ENCODE measurements around the gene LRP1B.

DNA sequence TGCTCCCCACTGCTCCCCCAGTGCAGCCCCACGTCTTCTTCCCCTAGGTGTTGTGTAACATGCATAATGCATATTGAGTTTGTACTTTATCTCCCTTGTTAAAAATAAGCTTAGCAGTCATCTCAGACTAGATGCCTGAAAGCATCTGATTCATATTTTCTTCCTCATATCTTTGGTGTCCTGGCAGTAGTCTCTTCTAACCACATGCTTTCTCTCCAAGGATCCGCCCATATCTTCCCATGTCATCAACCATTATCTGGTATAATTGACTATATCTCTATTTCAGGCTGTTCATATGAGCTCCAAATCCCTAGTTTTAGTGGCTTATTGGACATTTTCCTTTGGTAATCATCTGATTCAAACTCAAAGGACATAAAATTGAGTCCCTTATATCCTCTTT lies 426.3 kb downstream of the LRP1B start:
- no peak for TF ChIP-seq POLR2A (IDR thresholded peaks at IDR 0.05)
- TF ChIP-seq, protein P1, sequence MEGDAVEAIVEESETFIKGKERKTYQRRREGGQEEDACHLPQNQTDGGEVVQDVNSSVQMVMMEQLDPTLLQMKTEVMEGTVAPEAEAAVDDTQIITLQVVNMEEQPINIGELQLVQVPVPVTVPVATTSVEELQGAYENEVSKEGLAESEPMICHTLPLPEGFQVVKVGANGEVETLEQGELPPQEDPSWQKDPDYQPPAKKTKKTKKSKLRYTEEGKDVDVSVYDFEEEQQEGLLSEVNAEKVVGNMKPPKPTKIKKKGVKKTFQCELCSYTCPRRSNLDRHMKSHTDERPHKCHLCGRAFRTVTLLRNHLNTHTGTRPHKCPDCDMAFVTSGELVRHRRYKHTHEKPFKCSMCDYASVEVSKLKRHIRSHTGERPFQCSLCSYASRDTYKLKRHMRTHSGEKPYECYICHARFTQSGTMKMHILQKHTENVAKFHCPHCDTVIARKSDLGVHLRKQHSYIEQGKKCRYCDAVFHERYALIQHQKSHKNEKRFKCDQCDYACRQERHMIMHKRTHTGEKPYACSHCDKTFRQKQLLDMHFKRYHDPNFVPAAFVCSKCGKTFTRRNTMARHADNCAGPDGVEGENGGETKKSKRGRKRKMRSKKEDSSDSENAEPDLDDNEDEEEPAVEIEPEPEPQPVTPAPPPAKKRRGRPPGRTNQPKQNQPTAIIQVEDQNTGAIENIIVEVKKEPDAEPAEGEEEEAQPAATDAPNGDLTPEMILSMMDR (IDR thresholded peaks at IDR 0.05), result no peak

Data from vagina (tissue), 2 donors.